Non-pigmented ciliary epithelial cell (primary cell): Measurements from ENCODE around the gene TXNDC17.
"Not testable (repeated sequence)": the region's sequence is repeated elsewhere in the genome, so short reads cannot be mapped to it uniquely, and the experiment has no call there.

ENCODE experiments used
- DNase-seq: peaks from one replicate; pipeline ENCODE4 v3.0.0-alpha.2; 2010; ENCODE audit warnings: low read depth

Gene TXNDC17

GRCh38 chr17:6684460-6684783, 43.6 kb downstream of the TXNDC17 start:
- no peak for DNase-seq

- no peak for DNase-seq
These were observed 44.3 kb downstream of the TXNDC17 start for GRCh38 chr17:6684881-6685767.

- DNase-seq, result no peak
These were observed 45.2 kb downstream of the TXNDC17 start for GRCh38 chr17:6686026-6686425.

GRCh38 chr17:6688944-6689343, 48.1 kb downstream of the TXNDC17 start:
- DNase-seq, result no peak

GRCh38 chr17:6690641-6691040, 49.8 kb downstream of the TXNDC17 start:
- no peak for DNase-seq

- DNase-seq, result no peak
These were observed 50.7 kb downstream of the TXNDC17 start for GRCh38 chr17:6691546-6691945.

GRCh38 chr17:6691958-6692357, 51.1 kb downstream of the TXNDC17 start:
- not testable (repeated sequence) for DNase-seq
